ENCODE measurements around the gene CCDC201.

DNA sequence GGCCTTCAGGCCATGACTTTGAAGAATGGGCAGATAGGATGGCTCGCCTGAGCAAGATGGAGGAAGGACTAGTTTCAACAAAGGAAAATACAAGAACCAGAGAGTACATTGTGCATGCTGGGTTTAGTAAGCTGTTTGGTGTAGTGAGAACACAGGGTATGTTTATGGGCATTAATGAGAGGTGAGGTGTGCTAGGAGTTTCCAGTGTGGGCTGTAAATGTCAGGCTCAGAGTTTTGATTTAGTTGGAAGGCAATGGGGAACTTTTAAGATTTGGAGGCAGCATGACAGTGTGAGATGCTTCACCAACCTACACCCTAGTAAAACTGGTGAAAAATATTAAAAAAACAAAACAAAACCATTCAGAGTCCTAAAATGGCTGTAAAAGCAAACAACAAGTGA lies 28.7 kb upstream of the CCDC201 start:
- TF ChIP-seq, protein P1, sequence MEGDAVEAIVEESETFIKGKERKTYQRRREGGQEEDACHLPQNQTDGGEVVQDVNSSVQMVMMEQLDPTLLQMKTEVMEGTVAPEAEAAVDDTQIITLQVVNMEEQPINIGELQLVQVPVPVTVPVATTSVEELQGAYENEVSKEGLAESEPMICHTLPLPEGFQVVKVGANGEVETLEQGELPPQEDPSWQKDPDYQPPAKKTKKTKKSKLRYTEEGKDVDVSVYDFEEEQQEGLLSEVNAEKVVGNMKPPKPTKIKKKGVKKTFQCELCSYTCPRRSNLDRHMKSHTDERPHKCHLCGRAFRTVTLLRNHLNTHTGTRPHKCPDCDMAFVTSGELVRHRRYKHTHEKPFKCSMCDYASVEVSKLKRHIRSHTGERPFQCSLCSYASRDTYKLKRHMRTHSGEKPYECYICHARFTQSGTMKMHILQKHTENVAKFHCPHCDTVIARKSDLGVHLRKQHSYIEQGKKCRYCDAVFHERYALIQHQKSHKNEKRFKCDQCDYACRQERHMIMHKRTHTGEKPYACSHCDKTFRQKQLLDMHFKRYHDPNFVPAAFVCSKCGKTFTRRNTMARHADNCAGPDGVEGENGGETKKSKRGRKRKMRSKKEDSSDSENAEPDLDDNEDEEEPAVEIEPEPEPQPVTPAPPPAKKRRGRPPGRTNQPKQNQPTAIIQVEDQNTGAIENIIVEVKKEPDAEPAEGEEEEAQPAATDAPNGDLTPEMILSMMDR (conservative IDR thresholded peaks at IDR 0.05; ENCODE audit: low read depth, low read length): no peak
- TF ChIP-seq POLR2A (IDR thresholded peaks at IDR 0.05; ENCODE audit: low read depth, low read length) (no peak), CHD1 (IDR thresholded peaks at IDR 0.05; ENCODE audit: low read depth, low read length) (no peak), MAZ (IDR thresholded peaks at IDR 0.05; ENCODE audit: borderline replicate concordance, low read depth, low read length) (no peak), RCOR1 (IDR thresholded peaks at IDR 0.05; ENCODE audit: insufficient replicate concordance, low read length) (no peak), CEBPB (IDR thresholded peaks at IDR 0.05; ENCODE audit: low read depth, low read length) (no peak), MAFK (IDR thresholded peaks at IDR 0.05; ENCODE audit: low read depth, low read length) (no peak), SMC3 (IDR thresholded peaks at IDR 0.05; ENCODE audit: low read depth, low read length) (no peak)
- TF ChIP-seq, protein P2, sequence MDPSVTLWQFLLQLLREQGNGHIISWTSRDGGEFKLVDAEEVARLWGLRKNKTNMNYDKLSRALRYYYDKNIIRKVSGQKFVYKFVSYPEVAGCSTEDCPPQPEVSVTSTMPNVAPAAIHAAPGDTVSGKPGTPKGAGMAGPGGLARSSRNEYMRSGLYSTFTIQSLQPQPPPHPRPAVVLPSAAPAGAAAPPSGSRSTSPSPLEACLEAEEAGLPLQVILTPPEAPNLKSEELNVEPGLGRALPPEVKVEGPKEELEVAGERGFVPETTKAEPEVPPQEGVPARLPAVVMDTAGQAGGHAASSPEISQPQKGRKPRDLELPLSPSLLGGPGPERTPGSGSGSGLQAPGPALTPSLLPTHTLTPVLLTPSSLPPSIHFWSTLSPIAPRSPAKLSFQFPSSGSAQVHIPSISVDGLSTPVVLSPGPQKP (IDR thresholded peaks at IDR 0.05; ENCODE audit: borderline replicate concordance, low read depth, low read length): no peak

Data from IMR-90 (cell line).